Astrocyte of the cerebellum (primary cell): Measurements from ENCODE around the gene CALML6.

Experiments used
- DNase-seq: peaks from one replicate; pipeline ENCODE4 v3.0.0-alpha.2; 2011; ENCODE audit warnings: low read depth
- H3K4me3 ChIP-seq: 2 replicates; pipeline ENCODE4 v1.5.1; 2011; ENCODE audit warnings: mild to moderate bottlenecking, low read depth, low read length, moderate library complexity
- CTCF ChIP-seq: IDR thresholded peaks from 2 replicates; pipeline ENCODE4 v1.5.1; 2012; ENCODE audit warnings: low read length, low read depth, moderate library complexity, mild to moderate bottlenecking; ENCODE audit errors: missing control alignments
- in situ Hi-C: cut with HindIII; loops from 2 replicates; pipeline ENCODE4 v1.10.0; 2017; ENCODE audit warnings: low sequenced_read_pairs

CALML6 gene

GRCh38 chr1:1957533-1957961 is 42.5 kb downstream of the CALML6 start:
- no peak for TF ChIP-seq CTCF
- no peak overlapping the region for H3K4me3 ChIP-seq
- DNase-seq = no peak
- in situ Hi-C loops = no loop called here

- no peak overlapping the region for H3K4me3 ChIP-seq
- in situ Hi-C loops = no loop called here
- TF ChIP-seq CTCF = no peak
- no peak for DNase-seq
These were observed 43.0 kb downstream of the CALML6 start for GRCh38 chr1:1958071-1958541.

GRCh38 chr1:1959459-1959839 is 44.4 kb downstream of the CALML6 start:
- no peak for DNase-seq
- in situ Hi-C loops = no loop called here
- no peak overlapping the region for H3K4me3 ChIP-seq
- no peak for TF ChIP-seq CTCF

GRCh38 chr1:1959840-1960479 is 44.9 kb downstream of the CALML6 start:
- peak; percentile 23 for DNase-seq
- no peak overlapping the region for H3K4me3 ChIP-seq
- peak; percentile 80 for TF ChIP-seq CTCF

GRCh38 chr1:1960480-1961196 is 45.6 kb downstream of the CALML6 start:
- DNase-seq = no peak
- in situ Hi-C loops = no loop called here
- TF ChIP-seq CTCF = no peak
- H3K4me3 ChIP-seq = no peak overlapping the region

More at GRCh38 chr1:1959840-1960479, 44.9 kb downstream of the CALML6 start:
- in situ Hi-C loops = no loop called here

GRCh38 chr1:1962752-1963151 is 47.7 kb downstream of the CALML6 start:
- DNase-seq = no peak
- no peak overlapping the region for H3K4me3 ChIP-seq
- in situ Hi-C loops = no loop called here
- no peak for TF ChIP-seq CTCF
